Glutamatergic neuron (in vitro differentiated cells): Measurements from ENCODE around the gene OBI1. TPM values are rescaled to one million over a fixed set of nuclear protein-coding genes. Genes with fewer than 3 reads are reported as not detected.

Experiments used
- DNase-seq: peaks from one replicate; pipeline ENCODE4 v3.0.0; 2022
- H3K27ac Mint-ChIP-seq: one replicate; pipeline ENCODE4 v1.8.0; 2020; ENCODE audit warnings: mild to moderate bottlenecking, mixed read lengths, inconsistent platforms; ENCODE audit not compliant: unreplicated experiment
- H3K27me3 Mint-ChIP-seq: one replicate; pipeline ENCODE4 v1.8.0; 2020; ENCODE audit warnings: mild to moderate bottlenecking, moderate library complexity, mixed read lengths, inconsistent platforms; ENCODE audit not compliant: unreplicated experiment
- H3K36me3 Mint-ChIP-seq: one replicate; pipeline ENCODE4 v1.8.0; 2020; ENCODE audit warnings: mild to moderate bottlenecking, mixed read lengths, inconsistent platforms; ENCODE audit not compliant: unreplicated experiment
- H3K4me1 Mint-ChIP-seq: one replicate; pipeline ENCODE4 v1.8.0; 2020; ENCODE audit warnings: mild to moderate bottlenecking, low read depth, mixed read lengths, inconsistent platforms; ENCODE audit not compliant: unreplicated experiment
- H3K4me3 Mint-ChIP-seq: one replicate; pipeline ENCODE4 v1.8.0; 2020; ENCODE audit warnings: mild to moderate bottlenecking, mixed read lengths, inconsistent platforms; ENCODE audit not compliant: unreplicated experiment
- H3K9me3 Mint-ChIP-seq: one replicate; pipeline ENCODE4 v1.8.0; 2020; ENCODE audit warnings: mild to moderate bottlenecking, moderate library complexity, mixed read lengths, inconsistent platforms; ENCODE audit not compliant: unreplicated experiment
- CTCF ChIP-seq: fragments of 200-600 bp; sonication (generic); IDR thresholded peaks from one replicate; pipeline ENCODE4 v1.5.0; 2021; ENCODE audit not compliant: partially characterized antibody, unreplicated experiment
- total RNA-seq: library from RNA; stranded (reverse); fragmentation: NEBNext Ultra II Directional; extraction: Animal tissue kit (Norgen Biotek cat#: 25700); gene quantifications from one replicate; pipeline ENCODE4 v1.2.1, GENCODE V29; 2021; ENCODE audit not compliant: unreplicated experiment

Gene OBI1
- total RNA-seq, 1 donor from 2014 or later: 16.7 TPM

- H3K27ac Mint-ChIP-seq: peak overlapping the region; percentile 89
- peaks cover 10% of the 10 kb centered on the region for H3K27me3 Mint-ChIP-seq
- H3K4me1 Mint-ChIP-seq: peaks cover 25% of the 10 kb centered on the region
- H3K9me3 Mint-ChIP-seq: no peaks in the 10 kb centered on the region
- no peaks in the 10 kb centered on the region for H3K36me3 Mint-ChIP-seq
- H3K4me3 Mint-ChIP-seq: peak overlapping the region; percentile 98
- no peak for DNase-seq
- no peak for TF ChIP-seq CTCF
Observed at GRCh38 chr13:78657699-78658629, 991 bp downstream of the OBI1 start.

GRCh38 chr13:78655906-78656305, 3.0 kb downstream of the OBI1 start:
- no peaks in the 10 kb centered on the region for H3K9me3 Mint-ChIP-seq
- no peak overlapping the region for H3K27ac Mint-ChIP-seq
- no peak for DNase-seq
- H3K36me3 Mint-ChIP-seq: no peaks in the 10 kb centered on the region
- peaks cover 10% of the 10 kb centered on the region for H3K27me3 Mint-ChIP-seq
- TF ChIP-seq CTCF: no peak
- H3K4me3 Mint-ChIP-seq: peak overlapping the region; percentile 9
- peaks cover 25% of the 10 kb centered on the region for H3K4me1 Mint-ChIP-seq

- no peak for TF ChIP-seq CTCF
- peaks cover 4% of the 10 kb centered on the region for H3K27me3 Mint-ChIP-seq
- H3K27ac Mint-ChIP-seq: no peak overlapping the region
- H3K36me3 Mint-ChIP-seq: no peaks in the 10 kb centered on the region
- no peak for DNase-seq
- peak overlapping the region; percentile 28 for H3K4me3 Mint-ChIP-seq
- H3K9me3 Mint-ChIP-seq: no peaks in the 10 kb centered on the region
- peaks cover 24% of the 10 kb centered on the region for H3K4me1 Mint-ChIP-seq
Observed at GRCh38 chr13:78655007-78655406, 3.9 kb downstream of the OBI1 start.

GRCh38 chr13:78652651-78653050, 6.3 kb downstream of the OBI1 start:
- no peaks in the 10 kb centered on the region for H3K36me3 Mint-ChIP-seq
- no peak overlapping the region for H3K27ac Mint-ChIP-seq
- no peak for TF ChIP-seq CTCF
- DNase-seq: no peak
- no peak overlapping the region for H3K4me3 Mint-ChIP-seq
- peaks cover 14% of the 10 kb centered on the region for H3K4me1 Mint-ChIP-seq
- H3K9me3 Mint-ChIP-seq: no peaks in the 10 kb centered on the region
- peaks cover under 1% of the 10 kb centered on the region for H3K27me3 Mint-ChIP-seq

- H3K9me3 Mint-ChIP-seq: no peaks in the 10 kb centered on the region
- no peak for DNase-seq
- peaks cover 19% of the 10 kb centered on the region for H3K4me1 Mint-ChIP-seq
- H3K36me3 Mint-ChIP-seq: no peaks in the 10 kb centered on the region
- no peaks in the 10 kb centered on the region for H3K27me3 Mint-ChIP-seq
- H3K4me3 Mint-ChIP-seq: no peak overlapping the region
- no peak for TF ChIP-seq CTCF
- H3K27ac Mint-ChIP-seq: no peak overlapping the region
Observed at GRCh38 chr13:78650717-78651083, 8.3 kb downstream of the OBI1 start.
